HUDEP-2 (cell line): ENCODE results near the gene FAM3B.

Experiments used
- DNase-seq, 76 experiments: peaks; one replicate each; lab custom pipeline; 2025; ENCODE audit not compliant: unreplicated experiment in 76 of 76; lab: John Stamatoyannopoulos, UW

Gene FAM3B

DNA sequence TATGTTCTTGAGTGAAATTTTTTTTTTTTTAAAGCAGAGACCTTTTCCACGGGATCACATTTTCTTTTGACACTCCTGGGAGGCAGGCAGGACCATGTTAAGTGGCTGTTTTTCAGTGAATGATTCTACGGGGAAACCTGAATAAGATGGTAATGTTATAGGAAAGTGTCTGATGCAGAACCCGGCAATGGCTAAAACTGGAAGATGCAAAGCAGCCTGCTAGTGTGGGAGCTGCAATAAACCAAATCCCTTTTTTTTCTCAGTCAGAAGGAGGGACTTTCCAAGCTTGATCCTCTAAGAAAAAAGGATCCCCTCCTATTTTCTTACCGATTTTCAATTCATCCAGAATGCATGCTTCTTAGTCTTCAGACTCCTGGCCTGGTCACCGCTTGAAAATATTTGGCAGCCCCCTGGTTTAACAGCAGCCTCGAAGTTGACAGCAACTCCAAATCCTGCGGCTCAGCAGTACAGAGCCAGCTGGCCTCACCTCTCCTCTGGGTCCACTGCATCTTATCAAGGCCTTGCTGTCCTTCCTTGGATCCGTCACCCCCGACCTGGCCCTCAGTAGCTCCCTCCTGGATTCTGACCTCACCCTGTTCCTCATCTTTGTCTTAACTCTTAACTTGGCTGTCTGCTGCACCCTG is 50.8 kb downstream of the FAM3B start:
- DNase-seq = no peak

DNA sequence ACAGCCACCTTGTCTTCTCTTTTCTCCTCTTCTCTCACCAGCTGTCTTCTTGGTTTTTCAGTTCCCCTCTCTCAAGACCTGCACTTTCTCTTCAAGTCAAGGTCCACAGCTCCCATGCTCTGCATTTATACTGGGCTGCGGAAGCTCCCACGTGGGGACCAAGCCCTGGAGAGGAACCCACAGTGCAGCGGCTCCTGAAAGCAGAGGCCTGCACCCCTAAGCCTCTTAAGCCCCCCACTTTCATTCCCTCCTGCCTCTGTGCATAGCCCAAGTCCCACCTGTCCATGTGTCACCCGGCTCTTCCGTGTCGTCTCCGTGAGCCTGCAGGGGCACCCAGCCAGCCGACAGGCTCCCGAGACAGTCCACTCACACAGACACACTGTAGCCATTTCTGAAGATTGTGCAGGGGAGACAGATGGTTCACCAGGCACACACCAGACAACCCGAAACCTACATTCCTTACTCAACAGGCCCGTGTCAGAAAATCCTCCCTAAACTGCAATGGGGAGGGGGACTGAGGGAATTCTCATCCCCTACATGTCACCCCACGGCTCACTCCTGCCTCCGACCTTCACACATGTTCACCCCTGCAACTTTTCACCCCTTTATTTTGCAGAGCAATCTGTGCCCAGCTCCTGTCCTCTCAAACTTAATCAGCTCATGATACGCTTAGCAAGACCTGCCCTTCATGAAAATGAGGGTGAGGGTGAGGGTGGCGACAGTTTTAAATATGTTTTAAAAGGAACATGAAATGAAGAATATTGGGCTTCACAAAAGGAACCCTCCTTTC is 51.5 kb downstream of the FAM3B start:
- no peak for DNase-seq

DNA sequence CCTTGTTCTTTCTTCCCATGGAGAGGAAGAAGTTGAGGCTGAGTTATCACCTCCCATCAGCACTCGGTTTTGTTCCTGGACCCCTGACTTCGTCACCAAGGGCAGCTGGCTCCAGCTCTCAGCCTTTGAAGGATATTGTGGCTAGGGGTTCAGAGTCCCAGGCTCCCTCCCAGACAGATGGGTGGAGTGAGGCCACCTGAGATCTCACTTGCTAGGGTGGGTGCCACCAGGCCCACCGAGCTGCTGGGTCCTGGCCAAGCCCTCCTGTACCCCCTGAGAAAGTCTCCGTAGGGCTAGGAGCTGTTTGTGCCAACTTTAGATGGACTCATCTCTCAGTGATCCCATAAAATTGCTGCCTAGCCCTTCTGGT is 52.1 kb downstream of the FAM3B start:
- no peak for DNase-seq

DNA sequence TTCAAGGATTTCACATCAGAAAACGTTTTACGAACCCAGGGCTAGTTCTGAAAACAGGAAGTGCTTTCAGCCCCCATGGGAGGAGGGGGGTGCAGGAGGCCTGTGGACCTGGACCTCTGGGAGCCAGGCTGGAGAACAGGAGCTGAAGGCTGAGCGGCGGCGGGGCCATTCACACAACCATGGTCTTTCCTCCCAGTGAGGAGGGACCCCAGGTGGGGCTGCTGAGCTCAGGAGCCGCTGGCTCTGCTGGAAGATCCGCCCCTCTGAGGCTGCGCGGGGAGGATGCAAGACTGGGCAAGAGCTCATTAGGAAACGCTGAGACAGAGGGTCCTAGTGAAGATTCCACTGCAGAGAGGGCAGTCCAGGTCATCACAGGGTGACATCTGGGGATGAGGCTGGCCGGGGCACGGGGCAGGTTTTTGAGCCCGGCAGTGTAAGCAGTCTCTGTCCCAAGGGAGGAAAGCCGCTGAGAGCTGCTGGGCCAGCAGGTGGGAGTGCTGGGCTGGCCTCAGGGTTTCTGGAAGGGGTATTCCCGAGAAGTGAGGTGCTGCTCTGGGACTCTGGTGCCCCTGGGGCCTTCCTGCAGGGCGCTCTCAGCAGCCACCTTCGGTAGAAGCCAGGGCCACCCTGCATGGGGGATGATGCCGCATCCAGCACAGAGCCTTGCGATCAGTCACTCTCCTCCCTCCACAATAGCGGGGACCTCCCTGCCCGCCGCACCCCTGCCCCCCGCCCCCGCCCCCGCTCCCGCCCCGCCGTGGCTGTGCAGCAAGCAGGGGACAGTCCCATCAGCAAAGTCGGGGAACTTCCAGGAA is 52.7 kb downstream of the FAM3B start:
- DNase-seq = no peak

DNA sequence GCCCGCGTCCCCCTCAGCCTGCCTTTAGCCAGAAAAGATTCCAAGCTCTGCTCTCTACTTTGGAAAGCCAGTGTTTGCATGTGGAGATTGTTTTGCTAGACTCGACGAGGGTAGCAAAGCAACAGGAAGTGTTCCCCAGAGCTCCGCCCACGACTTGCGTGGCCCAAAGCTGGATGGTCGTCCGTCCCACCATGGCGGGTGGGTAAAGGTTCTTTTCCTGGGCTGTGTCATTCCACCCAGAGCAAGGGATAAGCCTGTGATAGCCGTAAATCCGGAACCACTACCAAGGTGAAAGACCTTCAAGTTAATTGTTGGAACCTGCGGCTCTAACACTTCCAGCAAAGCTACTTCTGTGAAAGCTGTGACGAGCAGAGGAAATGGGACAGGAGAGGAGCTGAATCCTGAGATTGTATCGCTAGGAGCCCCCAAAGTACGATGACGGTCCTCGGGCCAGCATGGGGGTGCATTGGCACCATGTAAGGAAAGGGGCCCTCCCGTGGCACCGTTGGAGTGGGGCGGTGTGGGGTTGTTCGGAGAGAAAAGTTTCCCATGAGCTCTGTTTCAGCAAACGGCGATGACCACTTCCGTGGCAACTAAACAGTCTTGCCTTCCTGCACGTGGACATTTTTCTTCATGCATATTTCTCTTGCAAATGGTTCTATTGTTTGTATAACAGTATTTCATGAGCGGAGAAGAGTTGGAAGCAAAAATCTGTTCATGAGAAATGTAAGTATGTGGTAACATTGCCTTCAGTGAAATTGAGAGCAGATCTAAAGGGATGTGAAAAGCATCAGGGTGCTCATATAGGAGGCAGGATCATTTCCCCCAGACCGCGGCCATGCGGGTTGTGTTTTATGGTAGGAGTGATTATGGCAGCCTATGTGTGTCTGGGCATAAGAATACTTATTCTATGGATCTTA is 53.6 kb downstream of the FAM3B start:
- DNase-seq = no peak

DNA sequence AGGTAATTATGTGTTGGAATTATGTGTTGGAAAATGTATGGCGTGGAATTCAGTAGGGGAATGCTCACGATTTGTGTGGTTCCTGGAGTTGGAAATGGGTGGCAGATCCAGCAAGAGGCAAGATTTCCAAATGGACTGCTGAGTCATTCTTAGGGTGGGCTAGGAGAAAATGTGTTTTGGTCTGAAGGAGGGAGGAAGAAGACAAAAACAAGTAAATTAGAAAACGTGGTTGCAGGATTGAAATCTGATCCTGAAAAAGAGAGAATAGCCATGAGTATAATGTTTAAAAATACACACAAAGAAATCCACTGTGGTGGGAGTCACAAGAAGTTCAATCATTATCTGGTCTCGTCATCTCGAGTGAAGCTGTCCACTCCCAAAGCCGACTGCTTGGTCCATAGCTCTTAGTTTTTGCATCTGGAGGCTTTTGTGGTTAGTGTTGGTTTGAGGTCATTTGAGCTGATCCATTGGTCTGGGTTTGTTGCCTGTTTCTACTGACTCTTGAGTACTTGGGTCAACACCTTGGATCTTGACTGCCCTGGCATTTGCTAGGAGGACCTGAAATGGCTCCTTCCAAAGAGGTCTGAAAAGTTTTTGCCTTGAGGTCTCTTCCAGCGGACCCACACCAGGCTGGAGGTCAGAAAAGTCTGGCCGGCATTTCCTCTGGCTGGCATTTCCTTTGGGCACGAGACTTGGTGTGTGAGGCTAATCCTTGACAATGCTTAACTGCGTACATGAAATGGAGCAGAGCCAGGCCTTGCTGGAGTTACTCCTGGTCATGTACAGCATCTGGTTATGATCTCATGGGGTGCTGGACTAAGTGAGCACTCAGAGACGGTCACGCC is 54.5 kb downstream of the FAM3B start:
- DNase-seq = no peak

DNA sequence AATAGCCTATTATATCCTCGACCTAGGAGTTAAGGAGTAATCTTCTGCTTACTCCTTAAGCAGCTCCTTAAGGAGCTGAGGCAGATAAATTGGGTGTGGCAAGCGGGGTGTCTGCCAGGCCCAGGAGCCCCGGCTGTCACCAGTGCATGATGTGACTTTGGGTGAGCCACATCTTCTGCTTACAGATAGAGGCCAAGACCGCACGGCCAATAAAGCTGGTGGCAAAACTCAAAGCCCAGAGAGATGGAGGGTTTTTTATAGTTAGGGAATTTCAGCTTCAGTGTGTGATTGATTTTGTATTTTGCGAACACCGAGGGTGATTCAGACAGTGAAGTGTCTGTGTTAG is 55.1 kb downstream of the FAM3B start:
- no peak for DNase-seq

DNA sequence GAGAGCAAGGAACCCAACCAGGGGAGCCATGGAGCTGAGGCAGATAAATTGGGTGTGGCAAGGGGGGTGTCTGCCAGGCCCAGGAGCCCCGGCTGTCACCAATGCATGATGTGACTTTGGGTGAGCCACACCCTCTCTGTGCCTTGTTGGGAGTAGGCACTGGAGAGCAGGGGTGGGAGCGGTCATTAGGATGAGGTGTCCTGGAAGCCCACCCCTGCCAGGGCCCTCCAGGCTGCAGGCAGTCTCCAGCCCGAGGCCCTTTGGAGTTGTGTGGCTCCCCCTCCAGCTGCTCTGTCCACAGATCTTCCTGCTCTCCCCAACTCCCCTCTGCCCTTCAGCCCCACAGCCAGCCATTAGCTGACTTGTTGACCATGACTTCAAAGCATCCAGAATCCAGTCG is 56.7 kb downstream of the FAM3B start:
- DNase-seq = no peak

DNA sequence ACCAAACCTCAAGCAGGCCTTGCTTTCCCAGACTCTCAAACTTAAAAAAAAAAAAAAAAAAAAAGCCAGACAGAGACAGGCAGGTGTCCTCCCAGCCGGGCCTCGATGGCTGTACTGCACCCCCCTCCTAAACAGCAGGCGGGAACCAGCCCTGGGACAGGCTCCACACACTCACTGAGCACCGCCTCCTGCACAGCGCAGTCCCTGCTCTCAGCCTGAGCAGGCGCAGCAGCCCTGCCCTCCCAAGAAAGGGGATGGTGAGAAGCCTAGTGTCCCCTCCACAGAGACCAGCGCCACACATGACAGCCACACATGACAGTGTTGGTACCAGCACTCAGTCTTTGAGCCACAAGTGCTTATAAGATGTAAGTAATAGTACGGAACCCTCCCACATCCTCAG is 57.2 kb downstream of the FAM3B start:
- no peak for DNase-seq

DNA sequence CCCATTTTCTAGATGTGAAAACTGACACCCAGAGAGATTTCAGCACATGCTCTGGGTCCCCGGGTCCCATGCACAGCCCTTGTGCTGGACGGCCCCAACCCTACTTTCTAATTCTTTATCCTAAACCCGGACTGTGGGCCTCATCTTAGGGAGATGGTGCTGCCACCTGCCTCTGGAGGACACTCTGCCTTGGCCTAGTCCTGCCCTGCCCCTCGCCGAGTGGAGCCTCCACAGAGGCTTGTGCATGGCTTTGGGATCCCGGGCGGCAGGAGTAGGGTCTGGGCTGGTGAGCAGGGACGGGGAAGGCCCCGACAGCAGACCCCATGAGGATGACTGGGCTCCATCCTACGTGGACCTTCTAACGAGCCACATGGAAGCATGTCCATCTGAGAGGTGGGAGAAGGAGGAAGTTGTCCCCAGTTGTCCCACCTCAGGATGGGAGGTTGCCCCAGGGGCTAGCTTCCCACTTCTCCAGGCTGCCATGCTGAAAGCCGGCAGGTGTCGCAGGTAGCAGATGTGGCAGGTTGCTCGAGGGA is 57.6 kb downstream of the FAM3B start:
- DNase-seq = no peak

DNA sequence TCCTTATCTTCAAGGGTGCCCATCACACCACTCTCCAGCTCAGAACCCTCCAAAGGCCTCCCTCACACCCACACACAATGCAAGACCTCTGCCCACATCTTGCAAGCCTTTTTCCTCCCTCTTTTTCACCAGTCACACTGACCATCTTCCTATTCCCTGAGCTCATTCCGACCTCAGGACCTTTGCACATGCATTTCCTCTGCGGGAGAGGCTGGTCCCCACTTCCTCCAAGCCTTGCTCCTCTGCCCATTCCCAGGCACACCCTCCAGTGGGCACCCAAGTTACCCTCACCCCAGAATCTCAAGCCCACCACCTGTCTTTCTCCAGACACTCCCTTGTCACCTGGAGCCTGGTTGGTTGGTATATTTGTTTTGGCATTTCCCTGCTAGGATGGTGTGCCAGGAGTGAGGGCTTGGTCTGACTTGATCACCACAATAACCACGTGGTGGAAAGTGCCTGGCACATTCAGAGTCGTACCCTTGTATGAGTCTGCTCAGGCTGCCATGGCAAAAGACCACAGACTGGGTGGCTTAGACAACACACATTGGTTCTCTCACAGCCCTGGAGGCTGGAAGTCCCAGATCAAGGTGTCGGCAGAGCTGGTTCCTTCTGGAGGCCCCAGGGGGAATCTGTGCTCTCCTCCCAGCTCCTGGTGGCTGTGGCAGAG is 58.4 kb downstream of the FAM3B start:
- no peak for DNase-seq

DNA sequence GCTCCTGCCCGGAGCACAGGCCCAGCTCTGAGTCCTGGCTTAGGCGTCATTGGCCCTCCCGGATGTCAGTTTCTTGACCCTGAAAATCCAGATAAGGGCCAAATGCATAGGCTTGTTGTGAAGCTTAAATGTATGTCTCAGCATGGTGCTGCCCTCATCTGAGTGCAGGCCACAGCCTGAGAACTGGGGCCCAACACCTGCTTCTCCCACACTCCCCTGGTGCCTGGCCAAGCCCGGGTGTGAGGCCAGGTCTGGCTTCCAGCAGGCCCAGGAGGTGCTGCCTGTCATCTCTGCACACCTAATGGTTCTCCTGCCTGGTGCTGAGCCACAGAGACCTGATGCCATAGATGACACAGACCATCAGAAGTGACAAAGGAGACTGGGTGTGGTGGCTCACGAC is 59.3 kb downstream of the FAM3B start:
- DNase-seq = no peak

DNA sequence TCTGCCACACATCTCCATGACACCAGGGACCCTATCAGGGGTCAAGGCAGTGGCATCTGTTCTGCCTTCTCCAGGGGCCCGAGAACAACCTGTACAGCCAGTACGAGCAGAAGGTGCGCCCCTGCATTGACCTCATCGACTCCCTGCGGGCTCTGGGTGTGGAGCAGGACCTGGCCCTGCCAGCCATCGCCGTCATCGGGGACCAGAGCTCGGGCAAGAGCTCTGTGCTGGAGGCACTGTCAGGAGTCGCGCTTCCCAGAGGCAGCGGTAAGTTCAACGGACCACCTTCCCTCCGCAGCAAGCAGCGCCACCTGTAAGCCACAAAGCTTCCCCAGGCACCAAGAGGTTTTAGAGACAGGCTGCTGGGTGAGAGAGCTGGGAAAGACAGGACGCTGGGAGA is 61.1 kb downstream of the FAM3B start:
- DNase-seq = no peak

DNA sequence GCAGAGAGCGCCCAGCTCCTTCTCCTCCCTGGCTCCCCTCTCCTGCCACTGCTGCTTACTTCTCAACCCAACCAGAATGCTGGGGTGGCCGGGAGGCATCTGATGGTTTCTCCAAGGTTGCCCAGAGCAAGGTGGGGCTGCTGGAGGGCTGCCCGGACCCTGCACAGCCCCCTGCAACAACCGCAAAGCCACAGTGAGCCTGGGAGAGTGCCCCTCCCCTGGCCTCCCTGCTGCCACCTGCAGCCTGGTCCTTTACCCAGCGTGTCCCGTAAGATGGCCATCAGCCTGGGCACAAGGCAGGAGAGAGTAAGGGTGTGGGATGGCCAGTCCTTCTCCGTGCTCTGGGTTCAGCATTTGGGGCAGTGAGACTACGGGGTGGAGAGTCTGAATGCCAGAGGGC is 62.2 kb downstream of the FAM3B start:
- no peak for DNase-seq

DNA sequence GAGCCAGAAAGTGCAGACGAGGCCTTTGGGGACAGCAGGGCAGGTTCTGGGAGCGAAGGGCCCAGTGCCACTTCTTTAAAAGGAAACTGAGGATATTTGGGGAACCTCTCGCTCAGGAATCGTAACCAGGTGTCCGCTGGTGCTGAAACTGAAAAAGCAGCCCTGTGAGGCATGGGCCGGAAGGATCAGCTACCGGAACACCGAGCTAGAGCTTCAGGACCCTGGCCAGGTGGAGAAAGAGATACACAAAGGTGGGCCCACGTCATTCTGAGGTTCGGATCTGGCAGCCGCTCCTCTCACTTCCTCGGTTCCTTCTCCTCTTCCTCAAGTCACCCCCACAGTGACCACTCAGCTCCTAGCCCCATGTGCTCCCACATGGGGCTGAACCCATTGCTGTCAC is 63.3 kb downstream of the FAM3B start:
- DNase-seq = no peak

DNA sequence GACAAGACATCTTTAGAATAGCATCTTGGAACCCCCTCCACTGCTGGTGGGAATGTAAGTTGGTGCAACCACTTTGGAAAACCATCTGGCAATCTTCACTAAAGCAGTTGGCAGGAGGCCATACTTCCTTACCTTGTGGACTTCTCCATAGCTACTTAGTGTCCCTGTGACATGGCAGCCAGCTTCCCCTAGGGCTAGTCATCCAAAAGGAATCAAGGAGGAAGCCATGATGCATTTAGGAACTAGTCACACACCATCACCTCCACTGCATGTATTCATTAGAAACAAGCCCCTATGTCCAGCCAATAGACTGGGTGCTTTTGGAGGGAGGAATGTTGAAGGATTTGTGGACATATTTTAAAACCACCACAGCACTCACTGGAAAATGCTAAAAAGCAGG is 65.1 kb downstream of the FAM3B start:
- no peak for DNase-seq

DNA sequence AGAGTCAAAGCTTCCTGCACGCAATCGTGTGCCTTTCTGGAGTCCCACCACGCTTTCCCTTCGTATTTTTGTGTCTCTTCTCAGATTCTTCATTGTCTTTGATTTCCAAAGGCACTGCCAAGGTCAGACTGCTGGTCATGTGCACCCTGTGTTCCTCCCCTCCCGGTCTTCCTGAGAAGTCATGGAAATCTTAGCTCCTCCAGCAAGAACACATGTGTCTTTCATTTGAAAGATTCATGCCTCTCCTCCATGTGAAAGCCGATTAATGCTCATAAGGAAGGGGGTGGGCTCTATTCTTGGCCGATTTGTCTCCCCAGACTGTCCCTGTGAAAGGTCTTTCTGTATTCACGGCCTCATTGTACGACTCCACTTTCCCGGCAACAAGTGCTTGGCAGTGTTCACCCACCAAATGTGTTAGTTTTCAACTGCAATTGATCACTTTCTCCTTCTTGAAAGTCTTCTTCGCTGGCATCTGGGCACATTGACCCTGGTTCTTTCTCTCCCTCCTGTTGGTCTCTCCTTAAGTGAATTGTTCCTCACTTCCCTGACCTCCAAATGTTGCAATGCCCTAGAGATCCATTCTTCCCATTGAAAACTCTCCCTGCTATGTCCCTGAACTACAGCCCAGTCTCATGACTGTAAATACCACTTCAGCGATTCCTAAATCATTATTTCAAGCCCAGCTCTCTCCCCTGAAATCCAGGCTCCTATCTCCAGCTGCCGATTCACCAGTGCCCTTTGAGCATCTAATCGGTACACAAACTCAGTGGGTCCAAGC is 70.6 kb downstream of the FAM3B start:
- DNase-seq = no peak

DNA sequence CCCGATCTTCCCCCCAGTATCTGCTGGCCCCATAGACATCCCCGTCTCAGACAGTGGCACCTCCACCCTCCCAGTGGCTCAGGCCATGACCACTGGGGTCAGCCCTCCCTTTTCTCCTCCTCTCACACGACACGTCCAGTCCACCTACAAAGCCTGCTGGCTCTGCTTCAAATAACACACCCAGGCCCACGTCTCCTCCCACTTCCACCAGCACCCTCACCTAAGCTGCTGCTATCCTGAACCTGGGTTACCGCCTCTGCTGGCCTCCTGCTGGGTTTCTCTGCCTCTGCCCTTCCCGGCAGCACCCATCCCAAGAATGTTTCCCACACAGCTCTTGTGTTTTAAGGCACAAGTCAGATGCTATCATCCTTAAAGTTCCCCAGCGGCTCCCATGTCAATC is 71.2 kb downstream of the FAM3B start:
- no peak for DNase-seq
